Colonic mucosa (tissue), 4 donors: ENCODE measurements around the gene TBL1Y. TPM values are rescaled to one million over a fixed set of nuclear protein-coding genes. Genes with fewer than 3 reads are reported as not detected.

Source experiments
- DNase-seq: peaks from one replicate; pipeline ENCODE4 v3.0.0-alpha.2; 2020
- H3K27ac ChIP-seq: fragments of 200-600 bp; one replicate; pipeline ENCODE4 v1.8.0; 2021
- H3K27me3 ChIP-seq: fragments of 200-600 bp; one replicate; pipeline ENCODE4 v1.8.0; 2021
- H3K36me3 ChIP-seq: fragments of 200-600 bp; one replicate; pipeline ENCODE4 v1.8.0; 2021
- H3K4me1 ChIP-seq: fragments of 200-600 bp; one replicate; pipeline ENCODE4 v1.8.0; 2021; ENCODE audit warnings: mild to moderate bottlenecking
- H3K4me3 ChIP-seq: fragments of 200-600 bp; one replicate; pipeline ENCODE4 v1.8.0; 2021
- H3K9ac ChIP-seq, 2 donors: one replicate each; pipeline ENCODE4 v1.7.0; 2013; ENCODE audit warnings: control low read depth in 2 of 2, low read depth in 2 of 2, low read length in 2 of 2
- H3K9me3 ChIP-seq: fragments of 200-600 bp; one replicate; pipeline ENCODE4 v1.8.0; 2021
- CTCF ChIP-seq: fragments of 200-600 bp; IDR thresholded peaks from one replicate; pipeline ENCODE4 v1.8.0; 2022; ENCODE audit warnings: antibody characterized with exemption, mild to moderate bottlenecking
- intact Hi-C: fragments of 100-400 bp; cut with DNase I; formaldehyde crosslinking; loops from one replicate; pipeline ENCODE4 v1.14.1; 2022
- total RNA-seq, 2 donors: library from RNA; stranded (reverse); fragmentation: NEBNext Ultra II Directional in 1 of 2; extraction: Animal tissue kit (Norgen Biotek cat#: 25700) in 1 of 2; gene quantifications; one replicate each; pipeline ENCODE4 v1.2.1, GENCODE V29; 2021
- donor health status: healthy.
- donor health status: DM: no; HTN: no; CAD: no.
- donor health status: DM: no; HTN: no; CAD: no.

The TBL1Y gene
- total RNA-seq, 2 donors from 2014 or later = not detected

DNA sequence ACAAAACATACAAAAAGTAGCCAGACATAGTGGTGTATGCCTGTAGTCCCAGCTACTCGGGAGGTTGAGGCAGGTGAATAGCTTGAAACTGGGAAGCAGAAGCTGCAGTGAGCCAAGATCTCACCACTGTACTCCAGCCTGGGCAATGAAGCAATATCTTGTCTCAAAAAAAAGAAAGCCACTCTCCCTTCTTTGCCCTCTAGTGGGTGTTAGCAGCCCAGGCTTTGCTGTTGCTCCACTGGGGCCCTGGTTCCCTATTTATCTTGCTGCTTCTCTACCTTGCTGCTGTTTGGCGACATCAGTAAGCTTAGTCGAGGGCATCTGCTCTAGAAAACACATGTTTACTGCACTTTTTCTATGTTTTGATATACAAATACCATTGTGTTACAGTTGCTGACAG, 189.2 kb downstream of the TBL1Y start:
- Histone ChIP-seq H3K27me3 (no peaks in the 10 kb centered on the region), H3K9me3 (no peaks in the 10 kb centered on the region), H3K27ac (no peak overlapping the region), H3K4me1 (no peaks in the 10 kb centered on the region), H3K36me3 (no peaks in the 10 kb centered on the region), H3K9ac (no peak overlapping the region), H3K4me3 (no peak overlapping the region)
- TF ChIP-seq CTCF = no peak
- DNase-seq = no peak
- intact Hi-C loops = no loop called here

- no peak overlapping the region for H3K4me3 ChIP-seq
- H3K36me3 ChIP-seq = no peaks in the 10 kb centered on the region
- intact Hi-C loops = no loop called here
- no peaks in the 10 kb centered on the region for H3K9me3 ChIP-seq
- no peak for DNase-seq
- no peak overlapping the region for H3K9ac ChIP-seq
- no peak for TF ChIP-seq CTCF
- H3K27me3 ChIP-seq = no peaks in the 10 kb centered on the region
- no peaks in the 10 kb centered on the region for H3K4me1 ChIP-seq
- no peak overlapping the region for H3K27ac ChIP-seq
Observed at GRCh38 chrY:7102680-7103079, 192.2 kb downstream of the TBL1Y start.

DNA sequence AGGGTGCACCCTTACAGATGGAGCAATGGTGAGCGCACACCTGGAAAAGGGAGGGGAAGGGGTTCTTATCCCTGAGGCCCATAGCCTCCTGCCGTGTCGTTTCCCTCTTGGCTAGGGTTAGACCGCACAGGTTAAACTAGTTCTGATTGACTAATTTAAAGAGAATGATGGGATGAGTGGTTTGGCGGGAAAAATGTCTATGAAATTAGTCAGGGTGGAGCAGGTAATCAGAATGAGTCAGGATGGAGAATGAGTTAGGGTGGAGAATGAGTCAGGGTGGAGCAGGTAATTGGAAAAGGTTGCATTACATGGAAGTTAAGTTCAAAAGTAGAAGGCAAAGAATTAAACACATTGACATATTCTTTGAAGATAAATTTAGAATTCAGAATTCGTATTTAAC, 196.7 kb downstream of the TBL1Y start:
- intact Hi-C loops = no loop called here
- Histone ChIP-seq H3K27me3 (no peaks in the 10 kb centered on the region), H3K27ac (no peak overlapping the region), H3K4me3 (no peak overlapping the region), H3K4me1 (no peaks in the 10 kb centered on the region), H3K36me3 (no peaks in the 10 kb centered on the region), H3K9me3 (no peaks in the 10 kb centered on the region), H3K9ac (no peak overlapping the region)
- no peak for TF ChIP-seq CTCF
- no peak for DNase-seq

- no peaks in the 10 kb centered on the region for H3K36me3 ChIP-seq
- no peak for TF ChIP-seq CTCF
- H3K4me3 ChIP-seq = no peak overlapping the region
- no peak overlapping the region for H3K27ac ChIP-seq
- H3K9me3 ChIP-seq = no peaks in the 10 kb centered on the region
- H3K27me3 ChIP-seq = no peaks in the 10 kb centered on the region
- intact Hi-C loops = no loop called here
- no peak overlapping the region for H3K9ac ChIP-seq
- H3K4me1 ChIP-seq = no peaks in the 10 kb centered on the region
- no peak for DNase-seq
Observed at GRCh38 chrY:7110086-7110485, 199.6 kb downstream of the TBL1Y start.

GRCh38 chrY:7115871-7116270, 205.4 kb downstream of the TBL1Y start:
- H3K27me3 ChIP-seq = no peaks in the 10 kb centered on the region
- H3K36me3 ChIP-seq = no peaks in the 10 kb centered on the region
- no peaks in the 10 kb centered on the region for H3K4me1 ChIP-seq
- H3K4me3 ChIP-seq = no peak overlapping the region
- no peak for DNase-seq
- H3K27ac ChIP-seq = no peak overlapping the region
- intact Hi-C loops = no loop called here
- TF ChIP-seq CTCF = no peak
- no peaks in the 10 kb centered on the region for H3K9me3 ChIP-seq
- H3K9ac ChIP-seq = no peak overlapping the region

DNA sequence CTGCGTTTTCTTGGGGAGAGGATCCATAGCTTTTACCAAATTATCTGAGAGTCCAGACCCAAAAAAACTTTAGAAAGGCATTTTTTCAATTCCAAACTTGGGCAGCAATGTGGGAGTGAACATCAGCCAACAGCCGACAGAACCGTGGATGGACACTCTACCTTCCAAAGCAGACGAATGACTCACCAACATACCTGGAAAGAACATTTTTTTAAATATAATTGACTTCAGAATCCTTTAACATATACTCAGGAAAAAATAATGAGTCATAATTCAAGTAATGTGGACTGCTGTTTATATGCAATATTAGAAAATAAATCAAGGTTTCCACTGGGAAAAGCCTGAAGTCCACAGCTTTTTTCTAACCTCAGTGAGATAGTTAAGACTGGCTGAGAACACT, 211.7 kb downstream of the TBL1Y start:
- intact Hi-C loops = no loop called here
- no peaks in the 10 kb centered on the region for H3K9me3 ChIP-seq
- no peaks in the 10 kb centered on the region for H3K27me3 ChIP-seq
- no peak overlapping the region for H3K27ac ChIP-seq
- DNase-seq = no peak
- H3K4me3 ChIP-seq = no peak overlapping the region
- no peak for TF ChIP-seq CTCF
- no peak overlapping the region for H3K9ac ChIP-seq
- no peaks in the 10 kb centered on the region for H3K36me3 ChIP-seq
- no peaks in the 10 kb centered on the region for H3K4me1 ChIP-seq
